HepG2 (cell line): ENCODE data around the gene TMEM222. TPM values are rescaled to one million over a fixed set of nuclear protein-coding genes. Genes with fewer than 3 reads are reported as not detected.

Experiments used
- ATAC-seq: fragments of 200-7000 bp; cut with Tn5 transposase; 3 replicates; pipeline ENCODE4 v1.9.1; 2020; ENCODE audit warnings: mild to moderate bottlenecking, moderate library complexity
- BruUV-seq: library from RNA; stranded (reverse); fragments of 400-500 nt; replicated peaks from 2 replicates; lab custom pipeline; 2021; lab: Mats Ljungman, UMichigan
- CTCF ChIA-PET: fragments of 300-600 bp; formaldehyde crosslinking; extraction: SDS; loops from one replicate; lab custom pipeline; 2021; ENCODE audit warnings: low total read pairs, inconsistent platforms, low intra/inter-chr PET ratio; lab: Yijun Ruan, JAX
- POLR2A ChIA-PET: fragments of 350-600 bp; sonication (Branson Sonifier 250); formaldehyde crosslinking; loops from one replicate; lab custom pipeline; 2020; ENCODE audit warnings: antibody characterized with exemption, inconsistent platforms; lab: Yijun Ruan, JAX
- DNase-seq: peaks from one replicate; pipeline ENCODE4 v3.0.0-alpha.2; 2015; ENCODE audit warnings: low spot score
- FAIRE-seq: peaks from 3 replicates; lab custom pipeline; 2011; peaks lifted over from hg19 to GRCh38; lab: Jason Lieb, UNC
- H2AFZ ChIP-seq: one replicate; pipeline ENCODE4 v1.6.1; 2011; ENCODE audit warnings: low read length, inconsistent platforms
- H3K27ac ChIP-seq: fragments of 300-600 bp; 3 replicates; pipeline ENCODE4 v1.8.0; 2011; ENCODE audit warnings: mixed run types, mild to moderate bottlenecking, mixed read lengths, low read length, inconsistent platforms; ENCODE audit not compliant: insufficient read depth; ENCODE audit errors: extremely low read length
- H3K27me3 ChIP-seq, 2 experiments: fragments of 200-600 bp in 1 of 2; 2 replicates in 1 of 2; 3 replicates in 1 of 2; pipeline versions ENCODE4 v1.6.0 to v1.8.0; 2011; ENCODE audit warnings: low read length in 2 of 2, mild to moderate bottlenecking in 2 of 2, moderate library complexity in 2 of 2, inconsistent platforms in 1 of 2; ENCODE audit not compliant: insufficient read depth in 2 of 2, control insufficient read depth in 1 of 2
- H3K36me3 ChIP-seq, 2 experiments: fragments of 200-600 bp in 1 of 2; replicated peaks in 1 of 2; 2 replicates in 1 of 2; 3 replicates in 1 of 2; pipeline versions ENCODE4 v1.5.1 to v1.8.0; 2011; ENCODE audit warnings: low read length in 2 of 2, inconsistent platforms in 1 of 2; ENCODE audit not compliant: insufficient read depth in 2 of 2, control insufficient read depth in 1 of 2
- H3K4me1 ChIP-seq: 2 replicates; pipeline ENCODE4 v1.5.1; 2012; ENCODE audit warnings: low read length, inconsistent platforms; ENCODE audit not compliant: insufficient read depth
- H3K4me2 ChIP-seq: 2 replicates; pipeline ENCODE4 v1.6.0; 2011; ENCODE audit warnings: low read depth, low read length, inconsistent platforms
- H3K4me3 ChIP-seq, 3 experiments: fragments of 200-600 bp in 1 of 3; sonication (generic), shearing (Covaris generic) in 1 of 3; replicated peaks in 1 of 3; 2 replicates each; pipeline ENCODE4 v1.5.1; 2011 to 2016; ENCODE audit warnings: low read length in 3 of 3, inconsistent platforms in 2 of 3, low read depth in 2 of 3, mild to moderate bottlenecking in 2 of 3, control low read depth in 1 of 3, mixed read lengths in 1 of 3; ENCODE audit not compliant: insufficient read depth in 1 of 3
- H3K79me2 ChIP-seq: one replicate; pipeline ENCODE4 v1.6.1; 2011; ENCODE audit warnings: low read length, inconsistent platforms; ENCODE audit not compliant: insufficient read depth
- H3K9ac ChIP-seq: 2 replicates; pipeline ENCODE4 v1.6.0; 2011; ENCODE audit warnings: mild to moderate bottlenecking, low read depth, low read length, inconsistent platforms; ENCODE audit not compliant: insufficient read depth
- H3K9me3 ChIP-seq: 2 replicates; pipeline ENCODE4 v1.5.1; 2012; ENCODE audit warnings: mild to moderate bottlenecking, low read length
- H4K20me1 ChIP-seq: 2 replicates; pipeline ENCODE4 v1.6.0; 2011; ENCODE audit warnings: inconsistent platforms, mild to moderate bottlenecking, low read length, moderate library complexity; ENCODE audit not compliant: insufficient read depth
- CCDC6 ChIP-seq: sonication (generic); formaldehyde crosslinking; IDR thresholded peaks from 2 replicates; pipeline ENCODE4 v1.8.1; 2022; ENCODE audit warnings: mild to moderate bottlenecking, missing genetic modification reagents, moderate library complexity
- FOXK1 ChIP-seq: sonication (generic); formaldehyde crosslinking; IDR thresholded peaks from 2 replicates; pipeline ENCODE4 v1.4.0; 2020; ENCODE audit warnings: low read depth, missing genetic modification reagents, borderline replicate concordance
- GTF3A ChIP-seq: sonication (generic); formaldehyde crosslinking; conservative IDR thresholded peaks from 2 replicates; pipeline ENCODE4 v1.4.0; 2020; ENCODE audit warnings: mild to moderate bottlenecking, missing genetic modification reagents
- HCFC1 ChIP-seq: fragments of 150-350 bp; IDR thresholded peaks from 2 replicates; pipeline ENCODE4 v1.6.1; 2014; ENCODE audit warnings: low read depth, low read length
- HNRNPL ChIP-seq: fragments of 200-400 bp; formaldehyde crosslinking; IDR thresholded peaks from 2 replicates; pipeline ENCODE4 v1.6.1; 2017; ENCODE audit warnings: mild to moderate bottlenecking, low read depth, low read length
- HNRNPLL ChIP-seq: fragments of 200-400 bp; formaldehyde crosslinking; IDR thresholded peaks from 2 replicates; pipeline ENCODE4 v1.6.1; 2017; ENCODE audit warnings: mild to moderate bottlenecking, low read depth, low read length; ENCODE audit not compliant: poor library complexity, severe bottlenecking
- IRF9 ChIP-seq: sonication (generic); formaldehyde crosslinking; IDR thresholded peaks from 2 replicates; pipeline ENCODE4 v1.8.0; 2022; ENCODE audit warnings: missing genetic modification reagents, mild to moderate bottlenecking, borderline replicate concordance
- ISL2 ChIP-seq: sonication (generic); formaldehyde crosslinking; IDR thresholded peaks from 2 replicates; pipeline ENCODE4 v1.5.0; 2020; ENCODE audit warnings: missing genetic modification reagents
- MED1 ChIP-seq: sonication (generic); formaldehyde crosslinking; IDR thresholded peaks from 2 replicates; pipeline ENCODE4 v1.4.0; 2020; ENCODE audit warnings: missing genetic modification reagents
- NFIC ChIP-seq: IDR thresholded peaks from 2 replicates; pipeline ENCODE4 v1.6.1; 2012; ENCODE audit warnings: mild to moderate bottlenecking, low read length, inconsistent platforms
- ONECUT2 ChIP-seq: sonication (generic); formaldehyde crosslinking; IDR thresholded peaks from 2 replicates; pipeline ENCODE4 v1.4.0; 2020; ENCODE audit warnings: missing genetic modification reagents
- PLRG1 ChIP-seq: fragments of 450-650 bp; conservative IDR thresholded peaks from 2 replicates; pipeline ENCODE4 v1.6.1; 2016
- SRSF1 ChIP-seq: fragments of 200-400 bp; formaldehyde crosslinking; optimal IDR thresholded peaks from 2 replicates; pipeline ENCODE3; 2017; ENCODE audit warnings: mild to moderate bottlenecking, low read depth, low read length, moderate library complexity
- ZC3H13 ChIP-seq: sonication (generic); formaldehyde crosslinking; IDR thresholded peaks from 2 replicates; pipeline ENCODE4 v1.8.1; 2023; ENCODE audit warnings: mild to moderate bottlenecking, missing genetic modification reagents, moderate library complexity
- ZFX ChIP-seq: sonication (generic); formaldehyde crosslinking; IDR thresholded peaks from 2 replicates; pipeline ENCODE4 v1.4.0; 2020; ENCODE audit warnings: mild to moderate bottlenecking, low read depth, missing genetic modification reagents, moderate library complexity
- ZFY ChIP-seq: sonication (generic); formaldehyde crosslinking; IDR thresholded peaks from 2 replicates; pipeline ENCODE4 v1.4.0; 2020; ENCODE audit warnings: missing genetic modification reagents
- ZNF234 ChIP-seq: sonication (generic); formaldehyde crosslinking; conservative IDR thresholded peaks from 2 replicates; pipeline ENCODE4 v1.5.1; 2020; ENCODE audit warnings: mild to moderate bottlenecking, missing genetic modification reagents
- ZNF251 ChIP-seq: sonication (generic); formaldehyde crosslinking; IDR thresholded peaks from 2 replicates; pipeline ENCODE4 v1.9.0; 2021; ENCODE audit warnings: mild to moderate bottlenecking, missing genetic modification reagents
- ZNF446 ChIP-seq: sonication (generic); formaldehyde crosslinking; IDR thresholded peaks from 2 replicates; pipeline ENCODE4 v1.5.0; 2020; ENCODE audit warnings: mild to moderate bottlenecking, missing genetic modification reagents
- ZNF556 ChIP-seq: sonication (generic); formaldehyde crosslinking; IDR thresholded peaks from 2 replicates; pipeline ENCODE4 v1.4.0; 2020; ENCODE audit warnings: mild to moderate bottlenecking, missing genetic modification reagents, borderline replicate concordance
- ZNF572 ChIP-seq: sonication (generic); formaldehyde crosslinking; IDR thresholded peaks from 2 replicates; pipeline ENCODE4 v1.5.1; 2020; ENCODE audit warnings: mild to moderate bottlenecking, missing genetic modification reagents
- ZSCAN31 ChIP-seq: sonication (generic); formaldehyde crosslinking; IDR thresholded peaks from 2 replicates; pipeline ENCODE4 v1.5.0; 2020; ENCODE audit warnings: low read depth, mild to moderate bottlenecking, missing genetic modification reagents
- WGBS: methylation state at CpG from one replicate; pipeline ENCODE4 v1.1.6; 2017; ENCODE audit warnings: low lambda C conversion rate; 5-methylcytosine and 5-hydroxymethylcytosine counted together
- in situ Hi-C: cut with HindIII; loops from 2 replicates; pipeline ENCODE4 v1.10.0; 2017; ENCODE audit warnings: low pct_unique_long_range_greater_than_20kb; ENCODE audit not compliant: extremely low pct_ligation_motif_present
- intact Hi-C: fragments of 100-400 bp; cut with micrococcal nuclease; formaldehyde crosslinking; loops from one replicate; pipeline ENCODE4 v1.10.0; 2022; ENCODE audit not compliant: unreplicated experiment
- polyA plus RNA-seq, 8 experiments: library from polyadenylated mRNA; depleted of rRNA in 3 of 8; stranded (reverse) in 7 of 8; unstranded in 1 of 8; fragments of >200 nt; fragmentation: Illumina TruSeq in 4 of 8; extraction: Trizol in 4 of 8; gene quantifications; 2 replicates each; pipeline versions ENCODE4 v1.2.1 to v1.2.3, GENCODE V29; 2011 to 2016; ENCODE audit warnings: low read depth in 4 of 8, missing spikeins in 1 of 8, mixed read lengths in 1 of 8; ENCODE audit not compliant: insufficient read depth in 1 of 8
- total RNA-seq, 5 experiments: library from RNA; depleted of rRNA; stranded (reverse); fragments of >200 nt; fragmentation: Illumina TruSeq; extraction: Trizol; gene quantifications; 2 replicates each; pipeline ENCODE4 v1.2.3, GENCODE V29; 2016; ENCODE audit warnings: low read depth in 1 of 5
- TF ChIP-seq, protein P1 (sequence below): sonication (generic); formaldehyde crosslinking; IDR thresholded peaks from 2 replicates; pipeline ENCODE4 v1.5.0; 2020; ENCODE audit warnings: missing genetic modification reagents

TMEM222 gene
- total and polyA plus RNA-seq, 2 of the 13 experiments (the other 11 are each of a cell fraction or from before 2014, with no cell fraction given), result 22.7 to 29.6 TPM

- intact Hi-C loops, result loop anchor here (1.0 kb wide), 1 partner anchor 8 kb away; no protein-coding TSS in a partner anchor
- H4K20me1 ChIP-seq, result no peaks in the 10 kb centered on the region
- peak within 1 kb of the TSS; percentile 99 for H3K4me2 ChIP-seq
- H3K4me1 ChIP-seq, result peaks cover 20% of the 10 kb centered on the region
- ATAC-seq, result peak; percentile 84
- no peak within 1 kb of the TSS for H2AFZ ChIP-seq
- no TSS peak for BruUV-seq
- no peaks in the 10 kb centered on the region; a peak in 1 of 5 replicates for H3K27me3 ChIP-seq
- in situ Hi-C loops, result no loop called here
- peak within 1 kb of the TSS; percentile 72 for H3K9ac ChIP-seq
- ChIA-PET POLR2A (interaction anchor here (0.5 to 3.2 kb wide), 5 partner anchors 7 to 24 kb away, joined by 3 to 36 read pairs (median 12); partner anchors contain the start of gene MAP3K6), CTCF (no interaction called here)
- peak within 1 kb of the TSS; percentile 65 to 84 (median 79) for H3K4me3 ChIP-seq
- H3K9me3 ChIP-seq, result no peaks in the 10 kb centered on the region
- H3K79me2 ChIP-seq, result no peaks in the 10 kb centered on the region
- 4% methylated on average over 7 of the region's 22 CpGs for WGBS
- H3K27ac ChIP-seq, result peak within 1 kb of the TSS; percentile 54
- peak; percentile 52 for DNase-seq
- peaks cover 0 to 1% of the 10 kb centered on the region in 2 experiments; a peak in 1 of 5 replicates for H3K36me3 ChIP-seq
- no peak for FAIRE-seq
- no peak for TF ChIP-seq PLRG1
- no peak for TF ChIP-seq ZNF234 (CRISPR knock-in tag)
- peak; percentile 64 for TF ChIP-seq HNRNPLL
- peak; percentile 92; the same call in 1 of the 2 replicates for TF ChIP-seq ZNF572 (CRISPR knock-in tag)
- TF ChIP-seq ZFX (CRISPR knock-in tag), result peak; percentile 41
- TF ChIP-seq ZNF251, result no peak
- TF ChIP-seq ONECUT2, result no peak
- 0 out of 2 replicates have a peak, but pooled peaks have one; percentile 25 for TF ChIP-seq IRF9 (CRISPR knock-in tag)
- no peak for TF ChIP-seq ZC3H13 (CRISPR knock-in tag)
- TF ChIP-seq CCDC6 (CRISPR knock-in tag), result no peak
- no peak for TF ChIP-seq FOXK1 (CRISPR knock-in tag)
- no peak for TF ChIP-seq ZSCAN31 (CRISPR knock-in tag)
- TF ChIP-seq, protein P1, sequence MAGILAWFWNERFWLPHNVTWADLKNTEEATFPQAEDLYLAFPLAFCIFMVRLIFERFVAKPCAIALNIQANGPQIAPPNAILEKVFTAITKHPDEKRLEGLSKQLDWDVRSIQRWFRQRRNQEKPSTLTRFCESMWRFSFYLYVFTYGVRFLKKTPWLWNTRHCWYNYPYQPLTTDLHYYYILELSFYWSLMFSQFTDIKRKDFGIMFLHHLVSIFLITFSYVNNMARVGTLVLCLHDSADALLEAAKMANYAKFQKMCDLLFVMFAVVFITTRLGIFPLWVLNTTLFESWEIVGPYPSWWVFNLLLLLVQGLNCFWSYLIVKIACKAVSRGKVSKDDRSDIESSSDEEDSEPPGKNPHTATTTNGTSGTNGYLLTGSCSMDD (CRISPR knock-in tag), result no peak
- TF ChIP-seq ZNF556 (CRISPR knock-in tag), result no peak
- TF ChIP-seq ISL2 (CRISPR knock-in tag), result peak; percentile 54; the same call in 1 of the 2 replicates
- peak; percentile 55 for TF ChIP-seq ZFY
- no peak for TF ChIP-seq HCFC1
- TF ChIP-seq ZNF446, result no peak
- peak; percentile 45 for TF ChIP-seq MED1 (CRISPR knock-in tag)
- TF ChIP-seq NFIC, result no peak
- TF ChIP-seq SRSF1, result peak; percentile 15
- TF ChIP-seq HNRNPL, result peak; percentile 82
- TF ChIP-seq GTF3A, result no peak
Observed at GRCh38 chr1:27341525-27342252, 19.7 kb downstream of the TMEM222 start, which contains the start of gene SYTL1. TSS of gene SYTL1 (plus strand) at chr1:27342022. CDS start at chr1:27345335, 3,313 bp downstream.
